Measurements from ENCODE around the gene GABRG3. TPM values are rescaled to one million over a fixed set of nuclear protein-coding genes. Genes with fewer than 3 reads are reported as not detected.

Gene GABRG3
- total and polyA plus RNA-seq, 2 experiments from 2014 or later = 0.10 to 1.4 TPM

GRCh38 chr15:27480141-27480530, 509.2 kb downstream of the GABRG3 start:
- TF ChIP-seq JUNB (IDR thresholded peaks at IDR 0.05; ENCODE audit: unreplicated experiment) (no peak), CTCF (conservative IDR thresholded peaks at IDR 0.05; ENCODE audit: low read depth in 2 of 2) (no peak), EZH2 (IDR thresholded peaks at IDR 0.05; ENCODE audit: low read depth, unreplicated experiment) (no peak), POLR2AphosphoS5 (IDR thresholded peaks at IDR 0.05; ENCODE audit: low read depth) (no peak), REST (IDR thresholded peaks at IDR 0.05; ENCODE audit: unreplicated experiment) (no peak), NANOG (IDR thresholded peaks at IDR 0.05; ENCODE audit: borderline replicate concordance) (no peak), EZH2phosphoT487 (IDR thresholded peaks at IDR 0.05; ENCODE audit: unreplicated experiment) (no peak), STAT1 (IDR thresholded peaks at IDR 0.05; ENCODE audit: unreplicated experiment) (no peak), ZNF331 (CRISPR knock-in tag; IDR thresholded peaks at IDR 0.05; ENCODE audit: low read depth) (no peak)
- TF ChIP-seq, protein P1, sequence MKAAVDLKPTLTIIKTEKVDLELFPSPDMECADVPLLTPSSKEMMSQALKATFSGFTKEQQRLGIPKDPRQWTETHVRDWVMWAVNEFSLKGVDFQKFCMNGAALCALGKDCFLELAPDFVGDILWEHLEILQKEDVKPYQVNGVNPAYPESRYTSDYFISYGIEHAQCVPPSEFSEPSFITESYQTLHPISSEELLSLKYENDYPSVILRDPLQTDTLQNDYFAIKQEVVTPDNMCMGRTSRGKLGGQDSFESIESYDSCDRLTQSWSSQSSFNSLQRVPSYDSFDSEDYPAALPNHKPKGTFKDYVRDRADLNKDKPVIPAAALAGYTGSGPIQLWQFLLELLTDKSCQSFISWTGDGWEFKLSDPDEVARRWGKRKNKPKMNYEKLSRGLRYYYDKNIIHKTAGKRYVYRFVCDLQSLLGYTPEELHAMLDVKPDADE (IDR thresholded peaks at IDR 0.05) = no peak
- peaks cover 31% of the 10 kb centered on the region for H3K4me1 Mint-ChIP-seq
- ATAC-seq (no peak), DNase-seq (ENCODE audit: low spot score) (no peak)
- Histone ChIP-seq H3K27ac (ENCODE audit: low read depth) (no peak overlapping the region), H3K4me2 (no peak overlapping the region), H3K9me2 (ENCODE audit: insufficient read depth) (peaks cover 18% of the 10 kb centered on the region), H4K20me1 (replicated peaks; ENCODE audit: insufficient read depth) (no peaks in the 10 kb centered on the region), H3K36me3 (ENCODE audit: insufficient read depth) (no peaks in the 10 kb centered on the region), H2AFZ (no peak overlapping the region), H3K4me3 (no peak overlapping the region), H3K4me1 (ENCODE audit: insufficient read depth) (peaks cover 27% of the 10 kb centered on the region), H3F3A (replicated peaks; ENCODE audit: low read depth) (peaks cover 12% of the 10 kb centered on the region; the same call in 1 of the 2 replicates), H3K27me3 (ENCODE audit: insufficient read depth) (no peaks in the 10 kb centered on the region), H3K79me2 (replicated peaks; ENCODE audit: insufficient read depth) (no peaks in the 10 kb centered on the region)
- peaks cover 17% of the 10 kb centered on the region; the same call in 2 of the 3 replicates for H3K36me3 Mint-ChIP-seq (ENCODE audit: low read depth)
- H3K27ac Mint-ChIP-seq = no peak overlapping the region
- H3K9me3 Mint-ChIP-seq = peaks cover 14% of the 10 kb centered on the region
- no peak overlapping the region for H3K4me3 Mint-ChIP-seq
- H3K27me3 Mint-ChIP-seq (ENCODE audit: insufficient read depth, low read depth, poor library complexity) = no peaks in the 10 kb centered on the region

Measured in GM23338 (cell line).